GM21515 (cell line): ENCODE data around the gene CMBL.
"Not testable (repeated sequence)": the region's sequence is repeated elsewhere in the genome, so short reads cannot be mapped to it uniquely, and the experiment has no call there.

Source experiments
- ATAC-seq: cut with Tn5 transposase; IDR thresholded peaks from one replicate; pipeline ENCODE4 v1.9.1; 2021; ENCODE audit not compliant: unreplicated experiment

Gene CMBL

DNA sequence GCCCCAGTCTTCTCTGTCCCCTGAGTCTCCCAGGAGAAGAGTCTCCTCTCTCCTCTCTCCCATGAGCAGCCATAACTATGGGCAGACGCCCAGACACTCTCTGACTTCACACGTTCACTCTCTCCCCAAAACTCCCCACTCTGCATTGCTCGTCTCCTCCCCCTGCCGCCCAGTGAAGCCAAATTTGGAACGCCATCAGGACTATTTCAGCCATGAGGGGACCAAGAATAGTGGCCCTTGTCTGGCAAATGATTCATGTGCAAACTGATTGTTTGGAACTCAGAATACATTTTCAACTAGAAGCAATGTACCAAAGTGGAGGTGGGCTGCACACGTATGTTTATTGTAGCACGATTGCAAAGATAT is 20.9 kb downstream of the CMBL start:
- no peak for ATAC-seq

DNA sequence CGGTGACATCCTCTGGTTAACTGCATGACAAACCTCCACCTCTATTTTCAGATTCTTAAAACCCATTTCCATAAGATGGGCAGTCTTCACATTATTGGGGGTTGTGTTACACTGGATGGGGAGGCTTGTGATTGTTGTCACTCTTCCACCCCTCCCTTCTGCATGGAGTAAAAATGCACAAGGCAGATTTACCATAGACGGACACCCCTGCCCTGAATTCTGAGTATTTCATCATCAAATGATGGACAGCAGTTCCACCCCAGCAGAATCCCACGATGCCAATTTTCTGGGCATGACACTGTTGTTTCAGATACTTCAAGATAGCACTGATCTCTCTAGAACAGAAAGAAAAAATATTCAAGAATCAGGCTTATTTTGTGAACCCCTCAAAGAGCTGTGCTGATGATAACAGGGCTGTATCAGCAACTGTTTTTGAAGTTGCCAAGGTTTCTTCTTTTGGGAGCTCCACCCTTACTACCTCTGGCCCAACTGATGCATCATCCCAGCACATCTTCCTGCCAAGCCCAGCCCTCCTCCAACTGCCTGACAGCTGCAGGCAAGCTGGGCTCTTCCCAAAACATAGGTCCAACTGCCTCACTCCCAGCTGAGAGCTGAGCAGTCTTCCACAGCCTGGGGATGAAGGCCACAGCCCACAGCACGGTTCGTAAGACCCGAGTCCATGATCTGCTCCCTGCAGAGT is 21.4 kb downstream of the CMBL start:
- ATAC-seq = no peak

- not testable (repeated sequence) for ATAC-seq
These were observed 22.3 kb downstream of the CMBL start for GRCh38 chr5:10285362-10285761.

- peak; percentile 96 for ATAC-seq
These were observed 23.6 kb downstream of the CMBL start for GRCh38 chr5:10283927-10284635.

DNA sequence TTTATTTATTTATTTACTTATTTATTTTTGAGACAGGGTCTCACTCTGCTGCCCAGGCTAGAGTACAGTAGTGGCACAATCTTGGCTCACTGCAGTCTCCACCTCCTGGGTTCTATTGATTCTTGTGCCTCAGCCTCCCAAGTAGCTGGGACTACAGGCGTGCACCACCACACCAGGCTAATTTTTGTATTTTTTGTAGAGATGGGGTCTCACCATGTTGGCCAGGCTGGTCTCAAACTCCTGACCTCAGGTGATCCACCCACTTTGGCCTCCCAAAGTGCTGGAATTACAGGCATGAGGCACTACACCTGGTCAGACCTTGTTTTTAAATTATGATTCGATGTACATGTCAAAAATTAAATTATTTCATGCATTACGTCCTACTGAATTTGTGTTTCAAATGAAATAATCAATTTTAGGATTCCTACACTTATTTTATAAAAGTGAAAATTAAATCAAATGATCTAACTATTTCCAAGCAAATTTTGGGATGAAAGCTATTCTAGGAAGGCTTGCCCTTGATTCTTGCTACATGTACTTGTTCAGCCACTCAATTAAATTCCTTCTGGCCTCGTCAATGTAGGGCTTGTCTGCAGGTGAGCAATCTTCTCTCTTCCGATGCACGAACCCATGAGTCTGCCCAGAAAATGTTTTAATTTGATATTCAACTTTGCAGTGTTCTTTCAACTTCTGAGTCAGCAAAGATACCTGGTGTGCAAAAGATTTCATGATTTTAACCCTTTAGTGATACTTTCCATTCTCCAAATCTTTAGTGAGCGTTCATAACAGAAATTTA is 27.6 kb downstream of the CMBL start:
- no peak for ATAC-seq

DNA sequence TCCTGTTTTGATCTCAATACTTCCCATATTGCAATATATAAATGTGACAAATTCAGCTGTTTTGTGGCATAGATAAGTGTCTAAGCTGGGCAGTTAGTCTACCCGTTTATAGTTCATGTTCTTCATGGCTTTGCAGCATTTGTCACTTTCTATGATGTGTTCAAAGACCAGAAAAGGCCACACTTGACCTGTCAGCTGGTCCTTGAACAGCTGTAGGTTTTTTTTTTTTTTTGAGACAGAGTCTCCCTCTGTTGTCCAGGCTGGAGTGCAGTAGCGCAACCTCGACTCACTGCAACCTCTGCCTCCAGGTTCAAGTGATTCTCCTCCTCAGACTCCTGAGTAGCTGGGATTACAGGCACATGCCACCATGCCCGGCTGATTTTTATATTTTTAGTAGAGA is 28.4 kb downstream of the CMBL start:
- no peak for ATAC-seq

- ATAC-seq = no peak
These were observed 28.9 kb downstream of the CMBL start for GRCh38 chr5:10278658-10279279.

DNA sequence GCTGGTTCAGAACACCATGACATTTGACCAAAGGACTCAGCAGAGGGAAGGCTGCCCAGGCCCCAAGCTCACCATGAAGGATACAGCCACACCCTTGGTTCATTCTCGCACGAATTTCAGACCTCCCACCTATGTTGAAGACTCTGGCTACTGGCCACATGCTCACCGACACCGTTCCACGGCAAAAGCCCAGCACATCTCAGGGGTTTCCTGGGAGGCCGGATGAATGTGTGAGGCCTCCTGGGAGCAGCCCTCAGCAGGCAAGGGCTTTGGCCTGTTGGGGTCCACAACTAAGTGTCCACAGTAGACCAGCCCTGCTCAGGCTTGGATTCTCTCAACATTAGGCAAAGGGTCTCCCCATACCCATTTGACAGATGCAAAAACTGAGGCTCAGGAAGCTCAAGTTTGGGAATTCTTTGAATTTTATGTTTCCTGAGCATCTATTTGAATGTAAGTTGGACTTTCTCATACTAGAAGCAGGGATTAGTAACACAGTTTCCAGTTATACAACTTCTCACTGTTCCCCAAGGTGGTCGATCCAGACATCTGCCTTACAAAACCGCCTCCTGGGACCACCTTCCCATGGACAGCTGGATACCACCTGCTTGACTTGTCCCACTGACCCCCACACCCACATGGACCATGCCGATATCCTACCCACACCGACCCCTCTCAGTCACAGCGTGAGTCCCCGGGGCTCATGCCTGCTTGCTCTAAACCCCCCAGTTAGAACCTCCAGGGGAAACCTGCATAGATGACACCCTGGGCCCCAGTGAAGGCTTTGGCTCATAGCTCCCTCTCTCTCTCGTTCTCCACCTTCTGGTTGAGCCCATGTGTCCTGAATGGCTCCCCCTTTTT is 29.7 kb downstream of the CMBL start:
- ATAC-seq = no peak

- ATAC-seq = no peak
These were observed 31.0 kb downstream of the CMBL start for GRCh38 chr5:10276691-10277090.

- no peak for ATAC-seq
These were observed 31.7 kb downstream of the CMBL start for GRCh38 chr5:10275991-10276390.

GRCh38 chr5:10275460-10275859 is 32.2 kb downstream of the CMBL start:
- no peak for ATAC-seq

DNA sequence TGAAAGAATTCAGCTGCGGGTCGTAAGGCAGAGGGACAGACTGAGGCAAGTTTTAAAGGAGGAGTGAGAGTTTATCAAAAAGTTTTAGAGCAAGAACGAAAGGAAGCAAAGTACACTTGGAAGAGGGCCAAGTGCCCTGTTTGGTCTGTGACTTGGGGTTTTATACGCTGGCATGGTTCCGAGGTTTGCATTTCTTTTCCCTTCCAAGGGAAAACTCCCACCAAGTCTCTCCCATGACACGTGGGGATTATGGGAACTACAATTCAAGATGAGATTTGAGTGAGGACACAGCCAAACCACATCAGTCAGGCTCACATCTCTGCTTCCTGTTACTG is 34.9 kb downstream of the CMBL start:
- not testable (repeated sequence) for ATAC-seq

DNA sequence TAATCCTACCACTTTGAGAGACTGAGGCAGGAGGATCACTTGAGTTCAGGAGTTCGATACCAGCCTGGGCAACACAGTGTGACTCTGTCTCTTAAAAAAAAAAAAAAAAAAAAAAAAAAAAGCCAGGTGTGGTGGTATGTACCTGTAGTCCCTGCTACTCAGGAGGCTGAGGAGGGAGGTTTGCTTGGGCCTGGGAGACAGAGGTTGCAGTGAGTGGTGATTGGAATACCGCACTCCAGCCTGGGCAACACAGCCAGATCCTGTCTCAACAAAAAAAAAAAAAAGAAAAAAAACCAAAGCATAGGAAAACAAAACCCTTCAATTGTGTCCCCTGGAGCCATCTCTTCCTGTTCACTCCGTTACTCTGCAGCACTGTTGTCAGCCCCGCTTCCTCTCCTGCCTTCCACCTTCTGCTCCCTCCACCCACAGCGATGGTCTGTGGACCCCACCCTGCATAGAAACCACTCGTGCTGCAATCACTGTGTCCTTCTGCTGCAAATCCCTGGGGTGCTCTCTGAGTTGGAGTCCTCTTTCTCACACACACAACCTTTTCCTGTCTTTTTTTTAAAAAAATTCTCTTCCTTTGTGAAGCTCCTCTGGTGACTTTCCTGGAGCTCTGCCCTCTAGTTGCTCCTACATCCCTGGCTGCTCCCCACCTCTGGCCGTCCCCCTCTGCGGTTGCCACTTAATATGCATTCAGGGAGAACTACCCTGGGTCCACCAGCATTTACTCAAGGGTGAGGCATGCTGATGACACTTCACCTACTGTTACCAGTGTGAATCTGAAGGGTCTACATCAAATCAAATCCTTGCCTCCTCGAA is 35.4 kb downstream of the CMBL start:
- no peak for ATAC-seq

DNA sequence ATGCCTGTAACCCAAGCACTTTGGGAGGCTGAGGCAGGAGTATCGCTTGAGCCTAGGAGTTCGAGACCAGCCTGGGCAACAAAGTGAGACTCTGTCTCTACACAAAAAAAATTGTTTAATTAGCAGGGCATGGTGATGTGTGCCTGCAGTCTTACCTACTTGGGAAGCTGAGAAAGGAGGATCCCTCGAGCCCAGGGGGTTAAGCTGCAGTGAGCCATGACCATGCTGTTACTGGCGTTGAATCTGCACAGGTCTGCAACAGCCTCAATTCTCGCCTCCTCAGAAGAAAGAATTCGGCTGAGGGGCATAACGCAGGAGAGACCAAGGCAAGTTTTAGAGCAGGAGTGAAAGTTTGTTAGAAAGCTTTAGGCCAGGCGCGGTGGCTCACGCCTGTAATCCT is 39.6 kb downstream of the CMBL start:
- ATAC-seq = no peak

DNA sequence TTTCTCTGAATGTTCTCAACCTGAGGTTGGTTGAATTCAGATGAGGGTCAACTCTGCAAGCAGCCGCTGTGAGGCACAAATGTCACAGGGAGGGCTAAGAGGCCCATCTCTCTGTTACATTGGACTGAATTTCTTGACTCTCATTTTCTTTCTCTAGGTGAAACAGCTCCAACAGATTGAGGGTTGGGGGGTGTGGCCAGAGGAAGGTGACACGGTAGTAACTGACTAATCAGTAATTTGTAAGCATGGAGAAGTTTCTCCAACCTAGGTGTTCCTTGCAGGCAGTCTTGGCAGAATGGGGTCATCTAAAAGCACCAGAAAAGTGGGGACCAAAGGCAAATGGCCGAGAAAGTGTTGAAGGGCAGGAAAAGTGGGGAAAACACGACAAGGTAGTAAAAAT is 40.9 kb downstream of the CMBL start:
- no peak for ATAC-seq

DNA sequence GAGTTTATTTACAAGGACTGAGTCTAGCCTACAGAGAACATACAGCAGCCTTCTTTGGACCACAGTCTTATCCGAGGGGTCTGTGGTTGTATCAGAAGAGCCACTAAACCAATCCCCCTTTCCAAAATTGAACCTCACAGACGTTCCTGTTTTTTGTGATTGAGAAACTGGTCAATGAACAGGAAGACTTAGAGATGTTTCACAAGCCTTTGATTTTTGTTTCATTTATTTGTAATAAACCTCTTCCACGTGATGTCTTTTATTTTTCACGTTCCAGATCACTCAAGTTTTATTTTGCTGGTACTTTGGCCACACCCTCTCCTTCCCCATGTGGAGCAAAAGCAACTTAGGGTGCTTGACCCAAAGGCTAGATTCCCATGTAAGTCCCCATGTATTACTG is 41.6 kb downstream of the CMBL start:
- ATAC-seq = no peak

DNA sequence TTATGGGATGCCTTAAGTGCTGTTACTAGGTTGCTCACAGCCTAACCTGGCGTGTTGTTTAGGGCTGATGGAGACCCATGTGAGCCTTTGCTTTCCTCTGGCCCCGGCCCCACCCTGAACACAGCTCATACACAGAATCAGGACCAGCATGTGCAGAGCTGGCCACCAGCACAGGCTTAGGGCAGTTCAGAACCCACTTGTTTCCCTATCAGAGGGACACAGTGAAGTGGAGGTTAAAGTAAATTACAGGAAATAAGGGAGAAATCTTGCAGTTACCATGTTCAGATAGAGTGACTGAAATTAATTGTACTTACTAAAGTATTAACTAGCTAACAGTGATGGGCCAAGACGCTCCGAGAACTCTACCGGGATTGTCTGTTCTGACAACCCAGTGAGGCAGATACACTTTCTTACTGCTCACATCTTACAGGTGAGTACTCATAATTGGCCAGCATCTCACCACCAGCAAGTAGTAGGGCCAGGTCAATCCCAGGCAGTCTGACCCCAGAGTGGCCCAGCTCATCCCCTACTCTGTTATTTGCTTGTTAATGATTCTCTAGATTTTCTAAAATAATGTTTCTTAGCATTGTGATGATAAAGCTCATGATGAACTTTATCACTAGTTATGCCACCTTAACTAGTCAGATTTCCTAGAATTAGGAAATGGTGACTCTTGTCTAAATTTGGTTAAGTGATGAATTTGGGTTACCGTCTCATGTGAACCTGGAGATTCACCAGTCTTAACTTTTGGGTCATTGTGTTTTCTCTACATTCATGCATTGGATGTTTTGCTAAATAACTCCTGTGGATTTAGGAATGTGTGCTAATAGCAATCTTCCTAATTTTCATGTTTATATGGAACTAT is 42.2 kb downstream of the CMBL start:
- ATAC-seq = no peak

GRCh38 chr5:10264604-10265003 is 43.1 kb downstream of the CMBL start:
- no peak for ATAC-seq

GRCh38 chr5:10262995-10263394 is 44.7 kb downstream of the CMBL start:
- ATAC-seq = no peak
